Measurements from ENCODE around the gene SCAMP4. TPM values are rescaled to one million over a fixed set of nuclear protein-coding genes. Genes with fewer than 3 reads are reported as not detected.

Gene SCAMP4
- total RNA-seq, 1 experiment from 2014 or later: 69.0 TPM

- no peak overlapping the region for H3K56ac ChIP-seq (ENCODE audit: insufficient read length, low read depth, low read length)
- no CpG with 5 or more reads among the region's 10 CpGs for WGBS (ENCODE audit: extremely low coverage, insufficient read length, low lambda C conversion rate)
- no peak overlapping the region for H4K91ac ChIP-seq (ENCODE audit: insufficient read length, low read depth, low read length)
- H3T11ph ChIP-seq (ENCODE audit: low read length): no peak overlapping the region
- H3K18ac ChIP-seq (ENCODE audit: insufficient read length, low read depth, low read length): no peak overlapping the region
- no peak overlapping the region for H2BK20ac ChIP-seq (ENCODE audit: low read depth, low read length, poor library complexity, severe bottlenecking)
- no peak for TF ChIP-seq CTCF (conservative IDR thresholded peaks at IDR 0.05)
- no peak overlapping the region for H2BK12ac ChIP-seq (ENCODE audit: insufficient read length, low read depth, low read length)
- Mint-ChIP-seq H3K36me3 (ENCODE audit: insufficient read depth in 1 of 3, low read depth in 3 of 3) (peaks cover 11 to 23% (median 14%) of the 10 kb centered on the region in 3 experiments), H3K27me3 (ENCODE audit: low read depth) (no peaks in the 10 kb centered on the region), H3K27ac (0 out of 7 replicates have a peak overlapping the region, but pooled peaks of 1 of the 3 experiments have one; percentile 87), H3K4me3 (no peak overlapping the region), H3K4me1 (peaks cover 3 to 5% of the 10 kb centered on the region in 2 experiments; a peak in 3 of 4 replicates), H3K9me3 (no peaks in the 10 kb centered on the region)
- H3K23ac ChIP-seq (ENCODE audit: insufficient read length, low read depth, low read length): no peak overlapping the region
- H3K23me2 ChIP-seq (ENCODE audit: insufficient read length, low read depth, low read length, poor library complexity, severe bottlenecking): no peaks in the 10 kb centered on the region
- H4K20me1 ChIP-seq (ENCODE audit: control insufficient read depth, insufficient read depth, insufficient read length): no peaks in the 10 kb centered on the region
- no peak overlapping the region for H2AK5ac ChIP-seq (ENCODE audit: insufficient read length, low read length)
- no peak overlapping the region for H3K9ac ChIP-seq (ENCODE audit: extremely low read depth, insufficient read length, low read length)
- H3K14ac ChIP-seq (ENCODE audit: insufficient read depth, low read length): no peak overlapping the region; the same call in 1 of the 2 replicates
- H3K27ac ChIP-seq (ENCODE audit: insufficient read length, low read depth, low read length): no peak overlapping the region
- no peaks in the 10 kb centered on the region for H3K9me3 ChIP-seq (ENCODE audit: control insufficient read depth, low read depth, low read length)
- no peak overlapping the region for H3K4ac ChIP-seq (ENCODE audit: low read depth, low read length)
- no peaks in the 10 kb centered on the region for H3K27me3 ChIP-seq (ENCODE audit: insufficient read depth, low read length)
- H3K4me2 ChIP-seq (ENCODE audit: insufficient read depth, insufficient read length, low read length): no peak overlapping the region
- H2BK5ac ChIP-seq (ENCODE audit: insufficient read length, low read length): no peak overlapping the region
- peaks cover 4% of the 10 kb centered on the region for H3K79me1 ChIP-seq (ENCODE audit: insufficient read depth, low read depth, low read length, poor library complexity, severe bottlenecking)
- H3K79me2 ChIP-seq (ENCODE audit: insufficient read depth, low read length): peaks cover 17% of the 10 kb centered on the region; the same call in 1 of the 2 replicates
- no peak overlapping the region for H2BK15ac ChIP-seq (ENCODE audit: low read depth, low read length)
- H2AFZ ChIP-seq (ENCODE audit: low read length): no peak overlapping the region
- H4K5ac ChIP-seq (ENCODE audit: insufficient read length, low read depth, low read length): no peak overlapping the region
- DNase-seq: no peak
- no peak overlapping the region for H4K8ac ChIP-seq (replicated peaks; ENCODE audit: insufficient read length, low read depth, low read length)
- no peak overlapping the region for H2BK120ac ChIP-seq (ENCODE audit: low read depth, low read length, poor library complexity, severe bottlenecking)
- H3K4me1 ChIP-seq (ENCODE audit: insufficient read depth, low read length): 0 out of 2 replicates have a peak, but pooled peaks cover 2% of the 10 kb centered on the region
These were observed 4.5 kb downstream of the SCAMP4 start for GRCh38 chr19:1909761-1910080.

All from H9 (cell line).